ENCODE measurements around the gene ADAMTSL3.

ADAMTSL3 gene

DNA sequence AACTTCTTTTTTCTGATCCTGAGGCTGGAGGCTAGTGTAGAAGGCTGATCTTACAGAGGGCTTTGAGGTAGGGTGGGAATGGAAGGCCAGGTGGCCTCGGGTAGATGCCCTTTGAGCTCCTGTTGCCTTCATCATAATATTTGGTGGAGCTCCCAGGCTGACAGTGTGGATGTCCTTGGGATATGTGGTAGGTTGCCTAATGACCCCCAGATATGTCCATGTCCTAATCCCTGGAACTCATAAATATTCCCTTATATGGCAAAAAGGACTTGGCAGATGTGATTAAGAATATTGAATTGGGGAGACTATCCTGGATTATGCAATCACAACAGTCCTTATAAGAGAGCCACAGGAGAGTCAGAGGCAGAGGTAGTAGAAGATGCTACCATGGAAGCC, 5.5 kb downstream of the ADAMTSL3 start:
- Histone ChIP-seq H3K27me3 (ENCODE audit: insufficient read depth, low read length) (peaks cover 26% of the 10 kb centered on the region), H3K4me1 (ENCODE audit: insufficient read depth, low read length) (no peaks in the 10 kb centered on the region), H3K36me3 (ENCODE audit: insufficient read depth, low read length) (no peaks in the 10 kb centered on the region), H2AFZ (ENCODE audit: low read depth, low read length) (no peak overlapping the region), H3K9me3 (ENCODE audit: low read length) (no peaks in the 10 kb centered on the region), H3K4me3 (ENCODE audit: low read length) (no peak overlapping the region)

- no peaks in the 10 kb centered on the region for H3K4me1 ChIP-seq (ENCODE audit: insufficient read depth, low read length)
- H3K9me3 ChIP-seq (ENCODE audit: low read length), result no peaks in the 10 kb centered on the region
- no peak overlapping the region for H2AFZ ChIP-seq (ENCODE audit: low read depth, low read length)
- H3K27me3 ChIP-seq (ENCODE audit: insufficient read depth, low read length), result no peaks in the 10 kb centered on the region
- H3K4me3 ChIP-seq (ENCODE audit: low read length), result no peak overlapping the region
- H3K36me3 ChIP-seq (ENCODE audit: insufficient read depth, low read length), result no peaks in the 10 kb centered on the region
Observed at GRCh38 chr15:83665480-83665879, 11.6 kb downstream of the ADAMTSL3 start.

GRCh38 chr15:83670672-83671229, 16.8 kb downstream of the ADAMTSL3 start:
- Histone ChIP-seq H3K27me3 (ENCODE audit: insufficient read depth, low read length) (no peaks in the 10 kb centered on the region), H3K36me3 (ENCODE audit: insufficient read depth, low read length) (no peaks in the 10 kb centered on the region), H3K4me3 (ENCODE audit: low read length) (no peak overlapping the region), H3K9me3 (ENCODE audit: low read length) (no peaks in the 10 kb centered on the region), H2AFZ (ENCODE audit: low read depth, low read length) (no peak overlapping the region), H3K4me1 (ENCODE audit: insufficient read depth, low read length) (no peaks in the 10 kb centered on the region)

GRCh38 chr15:83671603-83672002, 17.7 kb downstream of the ADAMTSL3 start:
- no peak overlapping the region for H3K4me3 ChIP-seq (ENCODE audit: low read length)
- no peaks in the 10 kb centered on the region for H3K27me3 ChIP-seq (ENCODE audit: insufficient read depth, low read length)
- H3K9me3 ChIP-seq (ENCODE audit: low read length), result no peaks in the 10 kb centered on the region
- no peaks in the 10 kb centered on the region for H3K4me1 ChIP-seq (ENCODE audit: insufficient read depth, low read length)
- no peak overlapping the region for H2AFZ ChIP-seq (ENCODE audit: low read depth, low read length)
- H3K36me3 ChIP-seq (ENCODE audit: insufficient read depth, low read length), result no peaks in the 10 kb centered on the region

DNA sequence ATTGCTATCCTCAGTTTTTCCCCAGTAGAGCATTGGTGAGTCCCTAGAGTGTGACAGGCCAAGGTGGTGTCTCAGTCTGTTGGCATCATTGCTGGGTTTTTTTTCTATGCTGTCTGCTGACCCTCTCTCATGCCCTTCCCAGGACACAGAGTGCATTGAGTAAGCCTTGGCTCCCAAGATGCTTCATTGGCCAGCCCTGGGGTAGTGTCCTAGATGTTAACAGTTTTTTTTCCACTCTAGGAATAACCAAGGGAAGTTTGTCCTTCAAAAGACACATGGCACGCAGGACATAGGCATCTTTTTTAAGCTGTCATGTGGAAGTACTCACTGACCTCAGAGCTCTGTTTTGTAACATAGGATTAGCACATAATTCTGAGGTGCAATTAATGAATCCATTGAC, 19.5 kb downstream of the ADAMTSL3 start:
- Histone ChIP-seq H3K36me3 (ENCODE audit: insufficient read depth, low read length) (no peaks in the 10 kb centered on the region), H2AFZ (ENCODE audit: low read depth, low read length) (no peak overlapping the region), H3K4me1 (ENCODE audit: insufficient read depth, low read length) (no peaks in the 10 kb centered on the region), H3K4me3 (ENCODE audit: low read length) (no peak overlapping the region), H3K27me3 (ENCODE audit: insufficient read depth, low read length) (no peaks in the 10 kb centered on the region), H3K9me3 (ENCODE audit: low read length) (no peaks in the 10 kb centered on the region)

DNA sequence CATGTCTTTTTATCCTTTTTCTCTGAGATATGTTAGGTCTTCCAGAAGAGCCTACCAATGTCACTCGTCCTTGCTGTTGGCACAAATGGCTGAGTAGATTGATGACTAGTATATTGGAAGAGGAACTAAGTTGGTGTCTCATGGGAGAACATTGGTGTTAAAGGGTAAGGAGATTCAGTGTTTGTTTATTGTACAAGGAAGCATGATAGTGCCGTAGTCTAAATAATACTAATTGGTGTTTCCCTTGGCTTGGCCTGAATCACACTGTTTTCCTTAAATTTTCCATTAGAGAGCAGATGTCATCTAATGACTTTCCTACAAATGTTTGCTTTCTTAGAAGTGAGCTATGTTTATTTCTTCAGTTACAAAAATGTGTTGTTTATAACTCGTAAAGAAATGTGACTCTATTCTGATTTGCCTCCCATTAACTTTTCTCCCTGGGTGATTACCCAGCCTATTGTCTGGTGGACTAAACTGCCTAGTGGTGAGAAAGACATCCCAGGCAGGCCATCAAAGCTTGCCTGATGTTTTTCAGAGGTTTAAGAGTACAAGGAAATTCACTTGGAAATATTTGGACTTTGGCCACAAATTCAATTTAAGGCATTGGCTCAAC, 28.7 kb downstream of the ADAMTSL3 start:
- H3K27me3 ChIP-seq (ENCODE audit: insufficient read depth, low read length), result peaks cover 2% of the 10 kb centered on the region

GRCh38 chr15:83685916-83686332, 32.0 kb downstream of the ADAMTSL3 start:
- Histone ChIP-seq H3K27me3 (ENCODE audit: insufficient read depth, low read length) (peaks cover 2% of the 10 kb centered on the region), H3K4me3 (ENCODE audit: low read length) (no peak overlapping the region), H3K9me3 (ENCODE audit: low read length) (no peaks in the 10 kb centered on the region), H3K36me3 (ENCODE audit: insufficient read depth, low read length) (no peaks in the 10 kb centered on the region), H3K4me1 (ENCODE audit: insufficient read depth, low read length) (no peaks in the 10 kb centered on the region), H2AFZ (ENCODE audit: low read depth, low read length) (no peak overlapping the region)

More for the DNA sequence above, 28.7 kb downstream of the ADAMTSL3 start:
- Histone ChIP-seq H2AFZ (ENCODE audit: low read depth, low read length) (no peak overlapping the region), H3K9me3 (ENCODE audit: low read length) (no peaks in the 10 kb centered on the region), H3K4me3 (ENCODE audit: low read length) (no peak overlapping the region), H3K4me1 (ENCODE audit: insufficient read depth, low read length) (no peaks in the 10 kb centered on the region), H3K36me3 (ENCODE audit: insufficient read depth, low read length) (no peaks in the 10 kb centered on the region)

DNA sequence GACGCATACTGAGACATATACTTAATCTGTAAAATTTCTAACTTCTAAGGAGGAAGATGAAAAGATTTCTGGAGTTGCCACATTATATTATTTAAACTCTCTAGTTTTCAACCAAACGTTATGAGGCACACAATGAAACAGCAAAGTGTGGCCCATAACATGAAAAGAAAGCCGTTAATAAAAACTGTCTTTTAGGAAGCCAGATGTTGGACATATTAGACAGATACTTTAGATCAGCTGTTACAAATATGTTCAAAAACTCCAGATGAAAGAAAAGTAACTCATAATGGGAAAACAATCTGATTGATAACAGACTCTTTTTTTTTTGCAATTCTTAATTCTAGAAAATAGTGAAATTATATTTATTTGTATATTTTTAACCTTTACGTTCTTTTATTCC, 34.3 kb downstream of the ADAMTSL3 start:
- Histone ChIP-seq H3K4me1 (ENCODE audit: insufficient read depth, low read length) (no peaks in the 10 kb centered on the region), H3K36me3 (ENCODE audit: insufficient read depth, low read length) (no peaks in the 10 kb centered on the region), H3K9me3 (ENCODE audit: low read length) (no peaks in the 10 kb centered on the region), H3K27me3 (ENCODE audit: insufficient read depth, low read length) (peaks cover 2% of the 10 kb centered on the region), H2AFZ (ENCODE audit: low read depth, low read length) (no peak overlapping the region), H3K4me3 (ENCODE audit: low read length) (no peak overlapping the region)

- H3K27me3 ChIP-seq (ENCODE audit: insufficient read depth, low read length), result peaks cover 2% of the 10 kb centered on the region
- H3K36me3 ChIP-seq (ENCODE audit: insufficient read depth, low read length), result no peaks in the 10 kb centered on the region
Observed at GRCh38 chr15:83690676-83691075, 36.8 kb downstream of the ADAMTSL3 start.

GRCh38 chr15:83692746-83693581, 39.0 kb downstream of the ADAMTSL3 start:
- Histone ChIP-seq H3K4me1 (ENCODE audit: insufficient read depth, low read length) (no peaks in the 10 kb centered on the region), H3K36me3 (ENCODE audit: insufficient read depth, low read length) (no peaks in the 10 kb centered on the region), H2AFZ (ENCODE audit: low read depth, low read length) (no peak overlapping the region), H3K4me3 (ENCODE audit: low read length) (no peak overlapping the region), H3K9me3 (ENCODE audit: low read length) (no peaks in the 10 kb centered on the region), H3K27me3 (ENCODE audit: insufficient read depth, low read length) (no peaks in the 10 kb centered on the region)

More at GRCh38 chr15:83690676-83691075, 36.8 kb downstream of the ADAMTSL3 start:
- Histone ChIP-seq H2AFZ (ENCODE audit: low read depth, low read length) (no peak overlapping the region), H3K4me3 (ENCODE audit: low read length) (no peak overlapping the region), H3K9me3 (ENCODE audit: low read length) (no peaks in the 10 kb centered on the region), H3K4me1 (ENCODE audit: insufficient read depth, low read length) (no peaks in the 10 kb centered on the region)

GRCh38 chr15:83694015-83694414, 40.1 kb downstream of the ADAMTSL3 start:
- Histone ChIP-seq H3K9me3 (ENCODE audit: low read length) (no peaks in the 10 kb centered on the region), H3K4me1 (ENCODE audit: insufficient read depth, low read length) (no peaks in the 10 kb centered on the region), H2AFZ (ENCODE audit: low read depth, low read length) (no peak overlapping the region), H3K27me3 (ENCODE audit: insufficient read depth, low read length) (no peaks in the 10 kb centered on the region), H3K36me3 (ENCODE audit: insufficient read depth, low read length) (no peaks in the 10 kb centered on the region), H3K4me3 (ENCODE audit: low read length) (no peak overlapping the region)

- Histone ChIP-seq H3K4me3 (ENCODE audit: low read length) (no peak overlapping the region), H3K9me3 (ENCODE audit: low read length) (no peaks in the 10 kb centered on the region), H3K4me1 (ENCODE audit: insufficient read depth, low read length) (no peaks in the 10 kb centered on the region), H3K36me3 (ENCODE audit: insufficient read depth, low read length) (no peaks in the 10 kb centered on the region), H2AFZ (ENCODE audit: low read depth, low read length) (no peak overlapping the region), H3K27me3 (ENCODE audit: insufficient read depth, low read length) (no peaks in the 10 kb centered on the region)
Observed at GRCh38 chr15:83694536-83694935, 40.6 kb downstream of the ADAMTSL3 start.

DNA sequence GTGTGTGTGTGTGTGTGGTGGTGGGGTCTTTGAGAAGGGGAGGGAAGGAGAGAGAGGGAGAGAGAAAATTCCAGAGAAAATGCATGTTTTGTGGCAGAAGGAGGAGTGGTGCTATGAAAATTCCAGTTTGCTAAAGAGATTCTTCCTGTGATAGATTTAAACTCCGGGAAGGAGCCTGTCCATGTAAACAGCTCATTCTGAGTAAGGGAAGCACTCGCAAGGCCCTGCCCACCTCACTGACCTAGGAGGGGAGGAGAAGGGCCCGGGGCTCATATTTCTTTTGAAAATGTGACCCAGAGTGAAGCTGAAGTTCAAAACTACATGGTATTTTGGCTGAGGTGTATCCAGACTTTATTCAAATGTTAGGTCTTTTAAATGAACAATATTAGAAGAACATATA, 41.3 kb downstream of the ADAMTSL3 start:
- H3K4me1 ChIP-seq (ENCODE audit: insufficient read depth, low read length), result no peaks in the 10 kb centered on the region
- H3K9me3 ChIP-seq (ENCODE audit: low read length), result no peaks in the 10 kb centered on the region
- H3K36me3 ChIP-seq (ENCODE audit: insufficient read depth, low read length), result no peaks in the 10 kb centered on the region
- H2AFZ ChIP-seq (ENCODE audit: low read depth, low read length), result no peak overlapping the region
- H3K4me3 ChIP-seq (ENCODE audit: low read length), result no peak overlapping the region
- H3K27me3 ChIP-seq (ENCODE audit: insufficient read depth, low read length), result no peaks in the 10 kb centered on the region
